MCF 10A (cell line): Measurements from ENCODE around the gene ST6GALNAC2. TPM values are rescaled to one million over a fixed set of nuclear protein-coding genes. Genes with fewer than 3 reads are reported as not detected.
A peak's percentile ranks its signal among the peaks of the same experiment; 100 is the strongest.

ENCODE experiments used
- BruUV-seq: library from RNA; stranded (reverse); fragments of 400-500 nt; replicated peaks from 2 replicates; lab custom pipeline; 2021; lab: Mats Ljungman, UMichigan
- CTCF ChIA-PET: fragments of 300-600 bp; sonication (Branson Sonifier 250); formaldehyde crosslinking; extraction: SDS; loops from one replicate; lab custom pipeline; 2021; ENCODE audit warnings: antibody characterized with exemption, inconsistent platforms; lab: Yijun Ruan, JAX
- POLR2A ChIA-PET: fragments of 300-600, 350-650 bp; sonication (Branson Sonifier 250); formaldehyde crosslinking; extraction: SDS; loops from one replicate; lab custom pipeline; 2020; ENCODE audit warnings: antibody characterized with exemption, inconsistent platforms; lab: Yijun Ruan, JAX
- DNase-seq: peaks from one replicate; pipeline ENCODE4 v3.0.0-alpha.2; 2018; ENCODE audit not compliant: unreplicated experiment
- H3K27ac Mint-ChIP-seq: one replicate; pipeline ENCODE4 v1.8.0; 2022; ENCODE audit warnings: mild to moderate bottlenecking, low read depth, mixed read lengths; ENCODE audit not compliant: unreplicated experiment
- H3K27me3 Mint-ChIP-seq: one replicate; pipeline ENCODE4 v1.8.0; 2022; ENCODE audit warnings: mixed read lengths; ENCODE audit not compliant: insufficient read depth, unreplicated experiment
- H3K36me3 Mint-ChIP-seq: one replicate; pipeline ENCODE4 v1.8.0; 2022; ENCODE audit warnings: mild to moderate bottlenecking, moderate library complexity, mixed read lengths; ENCODE audit not compliant: insufficient read depth, unreplicated experiment
- H3K4me1 Mint-ChIP-seq: one replicate; pipeline ENCODE4 v1.8.0; 2022; ENCODE audit warnings: mixed read lengths; ENCODE audit not compliant: insufficient read depth, unreplicated experiment
- H3K4me3 Mint-ChIP-seq: one replicate; pipeline ENCODE4 v1.8.0; 2022; ENCODE audit warnings: mild to moderate bottlenecking, moderate library complexity, mixed read lengths; ENCODE audit not compliant: unreplicated experiment
- H3K9me3 Mint-ChIP-seq: one replicate; pipeline ENCODE4 v1.8.0; 2022; ENCODE audit warnings: mixed read lengths; ENCODE audit not compliant: unreplicated experiment
- CTCF ChIP-seq: fragments of 200-600 bp; IDR thresholded peaks from one replicate; pipeline ENCODE4 v1.8.0; 2022; ENCODE audit warnings: antibody characterized with exemption, mild to moderate bottlenecking; ENCODE audit not compliant: unreplicated experiment
- intact Hi-C: fragments of 100-400 bp; cut with micrococcal nuclease; formaldehyde crosslinking; loops from 2 replicates; pipeline ENCODE4 v1.14.1; 2022
- total RNA-seq: library from RNA; stranded (reverse); gene quantifications from 2 replicates; pipeline ENCODE4 v1.2.3, GENCODE V29; 2022

ST6GALNAC2 gene
- total RNA-seq, 1 experiment from 2014 or later = 7.7 TPM

- H3K36me3 Mint-ChIP-seq = peaks cover 100% of the 10 kb centered on the region
- intact Hi-C loops = no loop called here
- POLR2A ChIA-PET = interaction anchor here (0.7 to 8.3 kb wide), 15 partner anchors 8 to 298 kb away, joined by 3 to 171 read pairs (median 6); partner anchors contain the start of genes JMJD6, METTL23, MFSD11 and SRSF2
- H3K4me3 Mint-ChIP-seq = peak overlapping the region; percentile 92
- CTCF ChIA-PET = interaction anchor here (0.9 to 1.5 kb wide), 4 partner anchors 31 to 68 kb away, joined by 3 to 4 read pairs (median 4); no protein-coding TSS in a partner anchor
- BruUV-seq = no TSS peak
- H3K27me3 Mint-ChIP-seq = no peaks in the 10 kb centered on the region
- DNase-seq = peak; percentile 91
- H3K9me3 Mint-ChIP-seq = no peaks in the 10 kb centered on the region
- TF ChIP-seq CTCF = no peak
- H3K4me1 Mint-ChIP-seq = peaks cover 40% of the 10 kb centered on the region
- H3K27ac Mint-ChIP-seq = no peak overlapping the region
Measured at GRCh38 chr17:76562734-76563148, 22.9 kb downstream of the ST6GALNAC2 start.

GRCh38 chr17:76561799-76562268 is 23.8 kb downstream of the ST6GALNAC2 start:
- Mint-ChIP-seq H3K4me3 (peak overlapping the region; percentile 92), H3K4me1 (peaks cover 34% of the 10 kb centered on the region)
- CTCF ChIA-PET = interaction anchor here (0.9 to 1.5 kb wide), 4 partner anchors 32 to 69 kb away, joined by 3 to 4 read pairs (median 4); no protein-coding TSS in a partner anchor

GRCh38 chr17:76561332-76561731 is 24.3 kb downstream of the ST6GALNAC2 start:
- CTCF ChIA-PET = interaction anchor here (0.6 to 6.2 kb wide), 5 partner anchors 27 to 62 kb away, joined by 3 to 43 read pairs (median 4); no protein-coding TSS in a partner anchor
- Mint-ChIP-seq H3K9me3 (no peaks in the 10 kb centered on the region), H3K27ac (peak overlapping the region; percentile 97), H3K27me3 (no peaks in the 10 kb centered on the region), H3K4me1 (peaks cover 29% of the 10 kb centered on the region), H3K36me3 (peaks cover 99% of the 10 kb centered on the region), H3K4me3 (peak overlapping the region; percentile 92)
- intact Hi-C loops = no loop called here
- DNase-seq = no peak
- POLR2A ChIA-PET = interaction anchor here (0.8 to 8.3 kb wide), 17 partner anchors 10 to 174 kb away, joined by 3 to 171 read pairs (median 14); partner anchors contain the start of genes JMJD6, METTL23, MFSD11 and SRSF2
- BruUV-seq = no TSS peak
- no peak for TF ChIP-seq CTCF

More at GRCh38 chr17:76561799-76562268, 23.8 kb downstream of the ST6GALNAC2 start:
- no peak for TF ChIP-seq CTCF
- Mint-ChIP-seq H3K27me3 (no peaks in the 10 kb centered on the region), H3K9me3 (no peaks in the 10 kb centered on the region), H3K27ac (peak overlapping the region; percentile 97), H3K36me3 (peaks cover 100% of the 10 kb centered on the region)
- no TSS peak for BruUV-seq
- intact Hi-C loops = no loop called here
- POLR2A ChIA-PET = interaction anchor here (0.7 to 8.3 kb wide), 18 partner anchors 9 to 297 kb away, joined by 3 to 171 read pairs (median 6); partner anchors contain the start of genes JMJD6, METTL23, MFSD11 and SRSF2
- DNase-seq = peak; percentile 48

GRCh38 chr17:76560877-76561221 is 24.8 kb downstream of the ST6GALNAC2 start:
- H3K4me1 Mint-ChIP-seq = peaks cover 24% of the 10 kb centered on the region
- peaks cover 94% of the 10 kb centered on the region for H3K36me3 Mint-ChIP-seq
- ChIA-PET CTCF (interaction anchor here (0.6 to 6.2 kb wide), 8 partner anchors 24 to 143 kb away, joined by 3 to 43 read pairs (median 5); partner anchors contain the start of gene ST6GALNAC2), POLR2A (interaction anchor here (0.8 to 8.3 kb wide), 19 partner anchors 9 to 175 kb away, joined by 3 to 171 read pairs (median 12); partner anchors contain the start of genes JMJD6, METTL23, MFSD11 and SRSF2)
- H3K27ac Mint-ChIP-seq = peak overlapping the region; percentile 97
- H3K4me3 Mint-ChIP-seq = peak overlapping the region; percentile 92
- no peaks in the 10 kb centered on the region for H3K9me3 Mint-ChIP-seq
- DNase-seq = no peak
- H3K27me3 Mint-ChIP-seq = no peaks in the 10 kb centered on the region
- intact Hi-C loops = no loop called here
- BruUV-seq = no TSS peak
- TF ChIP-seq CTCF = no peak
